GM18502 (cell line): ENCODE data around the gene GHRHR.

Experiments used
- ATAC-seq: cut with Tn5 transposase; IDR thresholded peaks from one replicate; pipeline ENCODE4 v1.9.1; 2021; ENCODE audit warnings: mild to moderate bottlenecking; ENCODE audit not compliant: unreplicated experiment, poor library complexity

Gene GHRHR

DNA sequence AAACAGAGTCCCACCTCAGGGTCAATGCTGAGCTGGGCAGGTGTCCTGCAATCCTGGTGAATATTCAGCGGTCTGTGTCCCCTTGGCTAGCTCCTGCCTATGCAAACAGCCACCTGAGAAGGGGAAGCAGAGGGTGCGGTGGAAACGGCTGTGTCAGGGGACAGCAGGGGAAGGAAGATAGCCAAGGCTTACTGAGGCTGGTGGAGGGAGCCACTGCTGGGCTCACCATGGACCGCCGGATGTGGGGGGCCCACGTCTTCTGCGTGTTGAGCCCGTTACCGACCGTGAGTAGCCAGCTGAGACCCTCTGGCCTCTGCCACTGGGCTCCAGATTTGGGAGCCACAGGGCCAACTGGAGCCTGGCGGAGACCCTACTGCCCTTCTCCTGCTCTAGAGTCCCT lies at the start of gene GHRHR:
Gene GHRHR (plus strand): TSS at position 112 of the 400 bp plus-strand sequence. CDS start 116 bp downstream, at position 228.
- ATAC-seq, result no peak

DNA sequence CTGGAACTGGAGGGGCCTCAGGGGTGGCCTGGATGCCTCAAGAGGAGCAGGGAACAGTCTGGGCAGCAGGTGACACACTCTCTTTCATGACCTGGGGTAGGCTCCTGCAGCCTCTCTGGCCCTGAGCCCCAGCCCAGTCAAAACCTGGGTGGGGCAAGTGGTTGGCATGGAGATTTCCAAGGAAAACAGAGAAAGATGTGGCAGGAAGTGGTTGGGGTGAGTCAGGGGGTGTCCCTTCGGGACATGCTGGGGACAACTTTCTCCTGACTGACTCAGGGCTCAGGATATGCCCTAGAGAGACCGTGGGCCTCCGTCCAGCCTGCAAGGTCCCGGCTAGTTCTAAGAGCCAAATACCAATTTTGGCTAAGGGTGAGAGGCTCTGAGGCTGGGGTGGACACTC lies 49.2 kb upstream of the GHRHR start:
- ATAC-seq, result no peak

DNA sequence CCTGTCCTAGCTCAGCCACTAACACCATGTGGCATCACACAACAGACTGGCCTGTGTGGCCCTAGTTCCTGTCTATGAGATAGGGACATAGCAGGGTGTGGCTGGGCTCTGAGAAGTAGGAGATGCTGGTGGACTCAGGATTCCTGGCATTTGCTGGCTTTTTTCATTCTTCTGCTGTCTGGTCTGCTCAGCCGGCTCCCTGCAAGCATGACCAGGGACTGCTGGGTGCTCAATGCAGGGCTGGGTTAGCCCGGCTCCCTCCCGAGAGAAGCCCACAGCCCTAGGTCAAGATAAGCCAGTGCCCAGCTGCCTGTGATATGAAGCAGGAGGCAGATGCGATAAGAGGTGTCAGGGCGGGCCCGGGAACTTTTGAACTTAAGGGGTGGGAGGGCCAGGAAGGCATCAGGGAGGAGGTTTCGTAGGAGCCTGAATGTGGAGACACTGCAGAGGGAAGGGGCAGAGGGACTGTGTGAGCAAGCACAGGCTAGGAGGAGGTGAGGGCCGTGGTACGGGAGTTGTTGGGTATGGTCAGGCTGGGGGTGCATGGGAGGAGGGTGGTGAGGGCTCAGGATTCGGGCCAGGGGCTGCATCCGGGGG lies 48.6 kb upstream of the GHRHR start:
- no peak for ATAC-seq

DNA sequence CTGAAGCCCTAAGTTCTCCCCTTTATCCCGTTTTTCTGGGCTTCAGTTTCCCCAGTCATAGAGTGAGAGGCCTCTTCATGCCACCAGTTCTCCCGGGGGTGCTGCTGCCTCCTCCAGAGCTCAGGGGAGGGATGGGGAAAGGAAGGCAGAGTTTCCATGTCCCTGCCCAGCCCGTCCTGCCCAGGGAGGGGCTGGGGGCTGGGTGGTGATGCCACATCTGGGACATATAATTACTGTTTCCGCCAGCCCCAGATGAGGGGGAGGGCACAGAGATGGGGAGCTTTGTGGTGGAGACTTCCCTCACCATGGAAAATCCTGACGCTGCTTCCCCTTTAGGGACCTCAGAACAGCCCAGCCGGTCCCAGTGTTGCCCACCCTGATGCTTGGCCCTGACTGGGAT lies 48.0 kb upstream of the GHRHR start:
- ATAC-seq, result no peak

DNA sequence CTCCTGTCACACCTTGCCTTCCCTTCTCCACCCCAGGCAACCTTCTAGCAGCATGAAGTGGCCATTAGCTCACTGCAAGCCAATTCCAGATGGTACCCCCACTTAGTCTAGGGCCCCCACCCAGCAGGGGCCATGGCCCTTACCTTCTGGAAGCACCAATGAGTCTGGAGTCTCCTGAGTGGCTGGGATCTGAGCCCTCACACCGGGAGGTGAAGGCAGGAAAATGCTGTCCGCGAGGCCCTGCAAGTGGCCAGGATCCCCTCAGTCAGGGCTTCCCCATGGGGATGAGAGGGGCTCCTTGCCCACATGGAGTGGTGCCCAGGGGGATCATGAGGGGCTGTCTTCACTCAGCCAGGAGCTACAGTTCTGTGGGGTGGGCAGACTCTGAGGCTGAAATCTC lies 47.5 kb upstream of the GHRHR start:
- no peak for ATAC-seq

DNA sequence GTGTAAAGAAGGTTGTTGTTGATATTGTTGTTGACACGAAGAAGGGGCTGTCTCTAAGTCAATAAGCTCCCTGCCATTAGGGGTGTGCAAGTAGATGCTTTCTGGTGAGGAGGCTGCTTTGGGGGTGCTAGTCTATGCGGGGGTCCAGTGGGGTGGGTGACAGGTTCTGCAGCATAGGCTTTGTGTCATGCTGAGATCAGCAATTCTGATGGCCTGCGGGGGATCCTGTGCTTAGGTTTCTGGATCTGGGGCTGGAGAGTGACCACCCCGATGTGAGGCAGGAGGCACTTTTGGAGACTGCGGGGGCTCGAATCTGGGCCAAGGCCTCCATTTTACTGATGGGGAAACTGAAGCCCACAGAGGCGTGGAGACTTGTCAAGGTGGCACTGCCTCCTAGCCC lies 47.0 kb upstream of the GHRHR start:
- no peak for ATAC-seq

DNA sequence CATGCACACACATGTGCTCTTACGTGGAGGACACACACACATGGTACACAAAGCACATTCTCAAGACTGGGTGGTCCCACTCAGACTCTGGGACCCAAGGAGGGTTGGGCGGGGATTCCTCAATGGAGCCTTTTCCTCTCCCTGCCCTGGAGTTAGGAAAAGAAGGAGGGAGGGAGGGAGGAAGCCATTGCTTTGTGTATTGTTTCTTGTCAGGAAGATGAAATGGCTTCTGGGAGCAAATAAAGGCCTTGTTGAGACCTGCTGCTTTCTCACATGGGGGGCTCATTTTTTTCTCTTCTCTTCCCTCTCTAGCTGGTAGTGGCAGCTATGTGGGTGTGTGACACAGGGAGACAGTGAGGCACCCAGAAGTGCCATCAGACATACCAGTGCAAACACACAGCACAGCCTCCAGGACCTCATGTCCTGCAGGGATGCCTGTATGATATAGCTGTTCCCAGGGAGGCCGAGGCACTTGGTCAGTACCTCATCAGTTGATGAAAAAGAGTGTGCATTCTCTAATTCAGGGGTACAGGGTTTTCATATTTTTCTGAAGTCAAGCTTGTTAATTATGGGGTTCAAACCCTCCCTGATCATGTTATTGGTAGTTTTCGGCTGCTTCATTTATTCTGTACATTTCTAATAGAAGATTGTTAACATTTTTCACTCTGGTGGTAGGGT lies 46.4 kb upstream of the GHRHR start:
- no peak for ATAC-seq

DNA sequence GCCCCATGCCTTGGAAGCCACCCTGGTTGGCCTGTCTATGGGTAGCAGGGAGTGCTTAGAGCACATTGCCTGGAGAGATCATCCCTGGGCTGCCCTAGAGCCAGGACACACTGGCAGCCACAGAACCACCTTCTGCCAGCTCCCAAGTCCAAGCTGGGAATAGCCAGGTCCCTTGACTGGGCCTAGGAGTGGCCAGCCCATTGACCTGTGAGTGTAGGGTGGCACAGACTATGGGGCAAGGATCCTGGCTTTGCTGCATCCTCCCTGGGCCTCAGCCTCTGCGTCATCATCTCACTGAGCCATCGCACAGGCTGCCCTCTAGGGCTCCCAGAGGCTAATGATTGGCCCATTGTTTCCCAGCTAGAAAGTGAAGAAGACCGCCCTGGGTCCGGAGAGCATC lies 45.1 kb upstream of the GHRHR start:
- ATAC-seq, result no peak

DNA sequence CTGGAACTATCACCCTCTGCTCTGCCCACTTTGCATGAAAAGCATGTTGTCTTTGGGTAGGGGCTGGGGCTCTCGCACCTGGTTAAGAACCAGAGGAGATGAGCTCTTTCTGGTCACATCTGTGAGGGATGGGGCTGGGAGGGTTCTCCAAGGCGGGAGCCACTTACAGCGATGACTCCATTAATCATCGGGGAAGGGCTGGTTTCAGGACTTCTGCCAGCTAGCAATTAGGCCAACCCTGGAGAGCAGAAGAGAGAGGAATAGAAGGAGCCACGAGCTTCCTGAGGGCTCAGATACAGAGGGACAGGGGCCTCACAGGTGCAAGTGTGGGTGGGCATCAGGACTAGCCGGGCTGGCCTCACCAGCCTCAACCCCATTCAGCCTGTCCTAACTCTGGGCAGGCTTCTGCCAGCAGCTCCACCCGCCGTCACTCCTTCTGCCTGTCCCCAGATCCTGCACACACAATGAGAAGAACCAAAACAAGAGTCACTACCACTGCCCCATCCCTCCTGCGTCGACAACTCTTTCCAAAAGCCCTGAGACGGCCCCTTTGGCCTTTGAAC lies 43.7 kb upstream of the GHRHR start:
- ATAC-seq, result no peak

DNA sequence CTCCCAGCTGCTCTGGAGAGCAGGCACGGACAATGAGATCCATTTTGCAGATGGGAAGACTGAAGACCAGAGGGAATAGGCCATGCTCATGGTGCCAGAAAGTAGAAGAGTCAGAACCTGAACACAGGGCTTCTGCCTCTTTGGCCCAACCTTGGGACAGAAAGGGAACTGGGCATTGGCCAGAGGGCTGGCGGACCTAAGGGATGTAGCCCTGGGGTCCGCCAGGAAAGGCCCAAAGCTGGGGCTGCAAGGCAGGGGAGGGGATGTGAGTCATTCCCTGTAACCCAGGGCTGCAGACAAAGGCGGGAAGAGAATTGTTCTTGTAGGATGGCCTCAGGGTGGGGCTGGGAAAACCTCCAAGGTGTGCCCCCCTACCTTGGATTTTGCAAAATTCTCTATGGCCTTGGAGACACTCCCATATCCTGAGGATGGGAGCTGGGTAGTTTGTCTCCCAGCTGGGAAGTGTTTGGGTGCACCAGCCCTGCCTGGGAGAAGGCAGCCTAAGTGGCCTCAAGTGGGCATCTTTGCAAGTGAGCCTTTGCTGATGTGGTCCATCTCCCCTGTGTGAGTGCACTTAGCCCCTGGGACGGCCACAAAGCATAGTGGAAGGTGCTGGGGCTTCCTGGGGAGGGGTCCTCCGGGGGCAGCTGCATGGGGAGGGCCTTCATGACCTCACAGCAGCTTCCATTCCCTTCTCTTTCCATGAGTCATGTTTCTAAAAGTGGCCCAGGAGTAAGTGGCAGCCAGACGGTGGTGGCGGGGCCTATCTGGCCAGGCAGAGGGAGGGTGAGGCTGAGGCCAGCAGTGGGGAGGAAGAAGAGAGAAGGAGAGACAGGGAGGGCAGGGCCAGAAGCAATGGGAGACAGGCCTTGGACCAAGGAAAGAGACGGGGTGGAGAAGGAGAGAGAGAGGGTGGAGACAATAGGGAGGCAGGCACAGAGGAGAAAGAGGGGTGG lies 42.9 kb upstream of the GHRHR start:
- ATAC-seq, result no peak

DNA sequence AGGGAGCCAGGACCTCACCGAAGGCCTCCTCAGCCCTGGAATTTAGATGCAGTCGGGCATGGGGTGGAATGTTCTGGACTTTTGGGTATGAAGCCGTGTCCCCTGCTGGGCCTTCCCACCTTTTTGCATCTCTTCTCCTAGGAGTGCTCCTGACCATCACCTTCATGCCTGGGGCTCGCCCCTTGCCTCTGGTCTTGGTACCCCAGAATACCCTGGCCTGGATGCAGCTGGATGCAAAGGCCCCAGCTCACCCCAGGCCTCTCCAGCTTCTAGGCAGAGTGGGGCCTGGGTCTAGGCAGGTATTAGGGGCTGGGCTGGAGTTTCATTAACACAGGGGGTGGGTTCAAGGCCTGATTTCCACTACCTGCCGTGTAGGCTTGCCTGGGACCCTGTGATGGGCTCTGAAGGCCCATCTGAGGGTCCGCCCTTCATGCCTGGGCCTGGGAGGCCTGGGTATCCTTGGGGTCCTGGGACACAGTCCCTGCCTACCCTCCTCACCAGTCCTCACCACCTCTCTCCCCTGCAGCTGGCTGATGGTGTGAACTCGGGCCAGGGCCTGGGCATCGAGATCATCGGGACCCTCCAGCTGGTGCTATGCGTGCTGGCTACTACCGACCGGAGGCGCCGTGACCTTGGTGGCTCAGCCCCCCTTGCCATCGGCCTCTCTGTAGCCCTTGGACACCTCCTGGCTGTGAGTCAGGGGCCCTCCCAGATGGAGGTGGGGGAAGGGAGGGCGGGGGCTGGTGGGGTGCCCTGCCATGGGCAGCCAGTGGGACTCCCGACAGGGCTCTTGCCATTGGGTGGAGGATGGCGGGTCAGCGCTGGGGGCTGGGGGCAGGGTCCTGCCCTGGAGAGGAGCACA lies 42.0 kb upstream of the GHRHR start:
- no peak for ATAC-seq

DNA sequence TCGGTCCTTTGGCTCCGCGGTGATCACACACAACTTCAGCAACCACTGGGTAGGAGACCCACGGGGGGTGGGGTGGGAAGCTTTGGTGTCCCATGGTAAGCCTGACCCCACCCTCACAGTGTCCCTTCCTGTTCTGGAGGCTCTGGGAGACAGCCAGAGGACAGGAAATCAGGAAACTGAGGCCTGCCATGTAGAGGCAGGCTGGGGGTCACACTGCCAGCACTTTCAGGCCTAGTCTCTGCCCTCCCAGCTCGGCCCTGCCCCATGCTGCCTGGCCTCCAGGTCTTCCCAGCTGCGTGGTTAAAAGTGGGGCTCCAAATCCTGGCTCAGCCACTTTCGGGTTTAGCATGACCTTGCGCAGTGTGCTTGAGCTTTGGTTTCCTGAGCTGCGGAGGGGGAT lies 41.2 kb upstream of the GHRHR start:
- no peak for ATAC-seq

DNA sequence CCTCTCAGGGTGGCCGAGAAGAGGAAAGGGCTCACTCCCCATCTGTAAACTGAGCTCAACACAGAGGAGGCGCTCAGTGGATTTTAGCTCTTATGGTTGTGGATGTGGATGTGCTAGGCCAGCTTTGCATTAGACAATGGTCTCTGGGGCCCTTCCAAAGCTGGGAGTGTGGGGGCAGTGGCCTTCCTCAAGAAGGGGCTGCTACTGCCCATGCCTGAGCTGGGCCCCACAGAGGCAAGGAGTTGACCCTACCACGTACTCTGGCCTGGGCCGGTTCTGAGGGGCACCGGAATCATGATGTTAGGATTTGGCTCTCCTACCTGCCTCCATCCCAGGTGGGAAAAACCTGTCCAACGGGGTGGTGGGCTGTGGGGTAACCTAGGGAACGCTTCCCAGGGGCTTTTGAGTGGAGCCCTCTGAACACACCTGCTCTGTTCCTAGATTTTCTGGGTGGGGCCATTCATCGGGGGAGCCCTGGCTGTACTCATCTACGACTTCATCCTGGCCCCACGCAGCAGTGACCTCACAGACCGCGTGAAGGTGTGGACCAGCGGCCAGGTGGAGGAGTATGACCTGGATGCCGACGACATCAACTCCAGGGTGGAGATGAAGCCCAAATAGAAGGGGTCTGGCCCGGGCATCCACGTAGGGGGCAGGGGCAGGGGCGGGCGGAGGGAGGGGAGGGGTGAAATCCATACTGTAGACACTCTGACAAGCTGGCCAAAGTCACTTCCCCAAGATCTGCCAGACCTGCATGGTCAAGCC lies 40.6 kb upstream of the GHRHR start:
- no peak for ATAC-seq

DNA sequence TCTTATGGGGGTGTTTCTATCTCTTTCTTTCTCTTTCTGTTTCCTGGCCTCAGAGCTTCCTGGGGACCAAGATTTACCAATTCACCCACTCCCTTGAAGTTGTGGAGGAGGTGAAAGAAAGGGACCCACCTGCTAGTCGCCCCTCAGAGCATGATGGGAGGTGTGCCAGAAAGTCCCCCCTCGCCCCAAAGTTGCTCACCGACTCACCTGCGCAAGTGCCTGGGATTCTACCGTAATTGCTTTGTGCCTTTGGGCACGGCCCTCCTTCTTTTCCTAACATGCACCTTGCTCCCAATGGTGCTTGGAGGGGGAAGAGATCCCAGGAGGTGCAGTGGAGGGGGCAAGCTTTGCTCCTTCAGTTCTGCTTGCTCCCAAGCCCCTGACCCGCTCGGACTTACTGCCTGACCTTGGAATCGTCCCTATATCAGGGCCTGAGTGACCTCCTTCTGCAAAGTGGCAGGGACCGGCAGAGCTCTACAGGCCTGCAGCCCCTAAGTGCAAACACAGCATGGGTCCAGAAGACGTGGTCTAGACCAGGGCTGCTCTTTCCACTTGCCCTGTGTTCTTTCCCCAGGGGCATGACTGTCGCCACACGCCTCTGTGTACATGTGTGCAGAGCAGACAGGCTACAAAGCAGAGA lies 39.9 kb upstream of the GHRHR start:
- no peak for ATAC-seq

DNA sequence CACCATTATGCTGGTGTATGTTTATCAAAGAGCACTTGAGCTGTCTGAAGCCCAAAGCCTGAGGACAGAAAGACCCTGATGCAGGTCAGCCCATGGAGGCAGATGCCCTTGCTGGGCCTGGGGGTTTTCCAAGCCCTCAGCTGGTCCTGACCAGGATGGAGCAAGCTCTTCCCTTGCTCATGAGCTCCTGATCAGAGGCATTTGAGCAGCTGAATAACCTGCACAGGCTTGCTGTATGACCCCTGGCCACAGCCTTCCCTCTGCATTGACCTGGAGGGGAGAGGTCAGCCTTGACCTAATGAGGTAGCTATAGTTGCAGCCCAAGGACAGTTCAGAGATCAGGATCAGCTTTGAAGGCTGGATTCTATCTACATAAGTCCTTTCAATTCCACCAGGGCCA lies 39.1 kb upstream of the GHRHR start:
- ATAC-seq, result no peak

DNA sequence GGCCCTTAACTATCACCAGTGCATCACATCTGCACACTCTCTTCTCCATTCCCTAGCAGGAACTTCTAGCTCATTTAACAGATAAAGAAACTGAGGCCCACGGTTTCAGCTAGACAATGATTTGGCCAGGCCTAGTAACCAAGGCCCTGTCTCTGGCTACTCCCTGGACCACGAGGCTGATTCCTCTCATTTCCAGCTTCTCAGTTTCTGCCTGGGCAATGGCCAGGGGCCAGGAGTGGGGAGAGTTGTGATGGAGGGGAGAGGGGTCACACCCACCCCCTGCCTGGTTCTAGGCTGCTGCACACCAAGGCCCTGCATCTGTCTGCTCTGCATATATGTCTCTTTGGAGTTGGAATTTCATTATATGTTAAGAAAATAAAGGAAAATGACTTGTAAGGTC lies 38.6 kb upstream of the GHRHR start:
- ATAC-seq, result no peak

DNA sequence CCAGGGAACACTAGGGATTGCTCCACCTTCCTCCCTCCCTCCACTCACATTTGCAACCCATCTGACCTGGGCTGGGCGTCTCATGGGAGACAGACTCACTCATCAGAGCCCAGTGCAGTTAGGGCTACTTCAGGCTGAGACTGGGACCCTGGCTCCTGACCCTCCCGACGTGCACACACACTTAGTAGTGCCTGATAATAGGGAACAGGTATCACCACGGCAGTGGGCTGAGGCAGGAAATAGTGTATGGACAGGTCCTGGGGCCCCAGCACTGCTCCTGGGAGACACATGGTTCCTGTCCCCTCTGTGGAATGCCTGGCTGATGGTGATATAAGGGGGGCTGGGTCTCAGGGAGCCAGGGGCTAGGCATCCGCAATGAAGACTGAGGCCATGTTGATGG lies 37.8 kb upstream of the GHRHR start:
- ATAC-seq, result no peak

DNA sequence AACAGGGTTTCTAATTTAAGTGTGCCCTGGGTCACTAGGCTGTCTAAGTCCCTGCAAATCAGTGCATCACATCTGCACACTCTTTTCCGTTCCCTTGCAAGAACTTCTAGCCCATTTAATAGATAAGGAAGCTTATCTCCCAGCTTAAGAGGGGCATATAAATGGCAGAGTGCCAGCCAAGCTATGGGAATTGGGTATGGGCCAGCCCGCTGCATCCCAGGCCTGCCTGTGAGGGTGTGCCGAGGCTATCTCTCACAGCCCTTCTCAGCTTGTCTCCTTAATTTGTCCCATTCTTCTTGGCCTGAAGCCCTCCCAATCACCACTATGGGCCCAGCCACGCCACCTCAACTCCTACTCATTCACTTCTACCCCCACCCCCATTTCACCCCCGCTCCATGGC lies 37.4 kb upstream of the GHRHR start:
- ATAC-seq, result no peak

DNA sequence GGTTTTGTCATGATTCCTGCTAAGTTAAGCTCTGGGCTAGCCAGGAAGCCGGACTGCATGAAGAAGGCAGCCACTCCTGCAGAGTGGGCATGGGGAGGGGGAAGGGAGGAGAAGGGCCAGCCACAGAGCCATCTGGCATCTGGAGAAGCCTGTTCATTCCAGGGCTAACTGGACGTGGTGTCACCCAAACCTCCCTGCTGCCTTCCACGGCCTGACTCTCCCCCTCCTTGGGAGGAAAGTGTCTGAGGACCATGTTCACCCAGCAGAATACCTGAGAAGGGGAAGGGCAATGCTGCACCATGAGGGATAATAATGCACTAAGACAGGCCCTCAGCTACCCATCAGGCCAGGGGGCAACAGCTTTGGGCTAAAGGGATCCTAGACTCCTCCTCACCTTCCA lies 36.7 kb upstream of the GHRHR start:
- no peak for ATAC-seq
